GM12878 (cell line): Measurements from ENCODE around the gene RDH5. TPM values are rescaled to one million over a fixed set of nuclear protein-coding genes. Genes with fewer than 3 reads are reported as not detected.

Experiments
- ATAC-seq: fragments of 200-7000 bp; cut with Tn5 transposase; 3 replicates; pipeline ENCODE4 v1.9.1; 2020; ENCODE audit warnings: mild to moderate bottlenecking, moderate library complexity
- BruUV-seq: library from RNA; stranded (reverse); fragments of 400-500 nt; replicated peaks from 2 replicates; lab custom pipeline; 2021; lab: Mats Ljungman, UMichigan
- CTCF ChIA-PET: fragments of 300-600 bp; sonication (Branson Sonifier 250); formaldehyde crosslinking; extraction: SDS; loops from one replicate; lab custom pipeline; 2021; ENCODE audit warnings: inconsistent platforms; lab: Yijun Ruan, JAX
- POLR2A ChIA-PET: fragments of 350-600 bp; formaldehyde crosslinking; extraction: SDS; loops from one replicate; lab custom pipeline; 2021; ENCODE audit warnings: inconsistent platforms; lab: Charles Lee
- RAD21 ChIA-PET: fragments of 300-600 bp; sonication (Branson Sonifier 250); formaldehyde crosslinking; loops from one replicate; lab custom pipeline; 2023; ENCODE audit warnings: antibody characterized with exemption; ENCODE audit not compliant: unreplicated experiment; lab: Charles Lee
- SMC1A ChIA-PET: fragments of 300-600 bp; sonication (Branson Sonifier 250); formaldehyde crosslinking; loops from one replicate; lab custom pipeline; 2023; ENCODE audit not compliant: unreplicated experiment, uncharacterized antibody; lab: Charles Lee
- DNase-seq: peaks from one replicate; pipeline ENCODE4 v3.0.0-alpha.2; 2011; ENCODE audit warnings: low read depth, low spot score
- FAIRE-seq: peaks from 3 replicates; lab custom pipeline; 2011; peaks lifted over from hg19 to GRCh38; lab: Jason Lieb, UNC
- H2AFZ ChIP-seq: 2 replicates; pipeline ENCODE4 v1.6.0; 2011; ENCODE audit warnings: low read depth, low read length, control low read depth; ENCODE audit not compliant: control insufficient read depth
- H3K27ac ChIP-seq: 2 replicates; pipeline ENCODE4 v1.5.1; 2011; ENCODE audit warnings: control low read depth; ENCODE audit not compliant: control insufficient read depth, insufficient read depth
- H3K27me3 ChIP-seq, 2 experiments: replicated peaks in 1 of 2; 2 replicates each; pipeline versions ENCODE4 v1.6.0 to v1.6.1; 2011; ENCODE audit warnings: low read length in 1 of 2; ENCODE audit not compliant: control insufficient read depth in 2 of 2, insufficient read depth in 2 of 2
- H3K36me3 ChIP-seq, 2 experiments: 2 replicates each; pipeline ENCODE4 v1.5.1; 2011; ENCODE audit warnings: low read length in 1 of 2; ENCODE audit not compliant: control insufficient read depth in 2 of 2, insufficient read depth in 2 of 2
- H3K4me1 ChIP-seq: 2 replicates; pipeline ENCODE4 v1.6.1; 2011; ENCODE audit warnings: mild to moderate bottlenecking, low read length, moderate library complexity, mixed read lengths; ENCODE audit not compliant: control insufficient read depth, insufficient read depth
- H3K4me2 ChIP-seq: 2 replicates; pipeline ENCODE4 v1.6.0; 2011; ENCODE audit warnings: control low read depth; ENCODE audit not compliant: control insufficient read depth, insufficient read depth
- H3K4me3 ChIP-seq: fragments of 200-600 bp; sonication (generic); 2 replicates; pipeline ENCODE4 v1.5.1; 2016
- H3K79me2 ChIP-seq: 2 replicates; pipeline ENCODE4 v1.6.0; 2011; ENCODE audit warnings: low read length; ENCODE audit not compliant: control insufficient read depth, insufficient read depth
- H3K9ac ChIP-seq: 2 replicates; pipeline ENCODE4 v1.8.0; 2011; ENCODE audit warnings: low read length, control low read depth, mixed read lengths; ENCODE audit not compliant: control insufficient read depth, insufficient read depth
- H3K9me3 ChIP-seq: replicated peaks from 3 replicates; pipeline ENCODE4 v1.5.1; 2011; ENCODE audit warnings: mild to moderate bottlenecking, low read length; ENCODE audit not compliant: control insufficient read depth, insufficient read depth
- H4K20me1 ChIP-seq: 2 replicates; pipeline ENCODE4 v1.6.0; 2011; ENCODE audit not compliant: control insufficient read depth, insufficient read depth
- CHD1 ChIP-seq: IDR thresholded peaks from 2 replicates; pipeline ENCODE4 v1.6.1; 2012; ENCODE audit warnings: low read depth, low read length, improper control_type of control experiment
- KDM1A ChIP-seq: fragments of 200-600 bp; sonication (generic); IDR thresholded peaks from 2 replicates; pipeline ENCODE4 v1.6.1; 2016; ENCODE audit warnings: borderline replicate concordance
- MEF2A ChIP-seq: IDR thresholded peaks from 2 replicates; pipeline ENCODE4 v1.6.1; 2011; ENCODE audit warnings: low read depth, mild to moderate bottlenecking, low read length, moderate library complexity; ENCODE audit not compliant: insufficient read depth
- NBN ChIP-seq: fragments of 450-650 bp; IDR thresholded peaks from 2 replicates; pipeline ENCODE4 v1.6.1; 2016
- NR2C1 ChIP-seq: fragments of 450-650 bp; IDR thresholded peaks from 2 replicates; pipeline ENCODE4 v1.6.1; 2017; ENCODE audit warnings: antibody characterized with exemption, mild to moderate bottlenecking, moderate library complexity
- NR2C2 ChIP-seq: IDR thresholded peaks from 2 replicates; pipeline ENCODE4 v1.6.1; 2011; ENCODE audit warnings: borderline replicate concordance, low read depth; ENCODE audit not compliant: control insufficient read depth, insufficient read length
- POU2F2 ChIP-seq: IDR thresholded peaks from 3 replicates; pipeline ENCODE4 v1.6.1; 2011; ENCODE audit warnings: low read depth, mild to moderate bottlenecking, low read length, borderline replicate concordance
- SMARCA5 ChIP-seq: fragments of 450-650 bp; IDR thresholded peaks from 2 replicates; pipeline ENCODE4 v1.6.1; 2017; ENCODE audit warnings: mild to moderate bottlenecking
- SREBF1 ChIP-seq: IDR thresholded peaks from 2 replicates; pipeline ENCODE4 v1.6.1; 2012; ENCODE audit warnings: mild to moderate bottlenecking, low read length
- STAT3 ChIP-seq: IDR thresholded peaks from 2 replicates; pipeline ENCODE4 v1.6.1; 2011; ENCODE audit warnings: low read depth, low read length, improper control_type of control experiment
- ZBTB11 ChIP-seq: fragments of 450-650 bp; formaldehyde crosslinking; IDR thresholded peaks from 2 replicates; pipeline ENCODE4 v1.5.0; 2022; ENCODE audit warnings: mild to moderate bottlenecking, missing genetic modification characterization
- WGBS: methylation state at CpG from one replicate; pipeline ENCODE4 v1.1.6; 2016; ENCODE audit warnings: low lambda C conversion rate; ENCODE audit not compliant: insufficient replicate concordance, insufficient coverage; ENCODE audit errors: missing lambda C conversion rate; 5-methylcytosine and 5-hydroxymethylcytosine counted together
- in situ Hi-C: fragments of 300-500 bp; cut with MboI; formaldehyde crosslinking; loops from 9 replicates; pipeline ENCODE4 v1.14.3; 2018; ENCODE audit warnings: mixed read lengths
- intact Hi-C: fragments of 100-400 bp; cut with micrococcal nuclease; formaldehyde crosslinking; loops from one replicate; pipeline ENCODE4 v1.14.2; 2022; ENCODE audit not compliant: unreplicated experiment
- polyA plus RNA-seq, 11 experiments: library from polyadenylated mRNA; depleted of rRNA in 4 of 11; unstranded in 6 of 11; stranded (reverse) in 5 of 11; fragments of >200 nt; fragmentation: Nextera tagmentation in 4 of 11; fragmentation: Illumina TruSeq in 1 of 11; extraction: Ambion mirVana in 4 of 11; extraction: Trizol in 1 of 11; gene quantifications; 1 replicate in 1 of 11; 2 replicates in 10 of 11; pipeline versions ENCODE4 v1.2.1 to v1.2.3, GENCODE V29; 2011 to 2016; ENCODE audit warnings: inconsistent platforms in 2 of 11, missing spikeins in 2 of 11, low read depth in 1 of 11
- total RNA-seq, 4 experiments: library from RNA; depleted of rRNA in 3 of 4; stranded (reverse); fragments of >200 nt in 3 of 4; fragmentation: Illumina TruSeq in 1 of 4; extraction: Trizol in 1 of 4; gene quantifications; 2 replicates each; pipeline versions ENCODE4 v1.2.1 to v1.2.3, GENCODE V29; 2013 to 2021

Gene RDH5
- total and polyA plus RNA-seq, 10 of the 15 experiments (the other 5 are each of a cell fraction or from before 2014, with no cell fraction given) = 2.6 to 11.6 (median 7.3) TPM

- H3K36me3 ChIP-seq = no peaks in the 10 kb centered on the region
- TF ChIP-seq NR2C1 = no peak
- no peak for TF ChIP-seq KDM1A
- no peak for TF ChIP-seq POU2F2
- TF ChIP-seq MEF2A = no peak
- no peak for TF ChIP-seq CHD1
- no peak for TF ChIP-seq SREBF1
- no peak for TF ChIP-seq SMARCA5
- TF ChIP-seq STAT3 = no peak
- no peak for TF ChIP-seq NBN
- TF ChIP-seq ZBTB11 (CRISPR knock-in tag) = no peak
- TF ChIP-seq NR2C2 = no peak
- TF ChIP-seq, all 136 proteins: peak for 0
- in situ Hi-C loops = no loop called here
- Histone ChIP-seq H3K27ac (no peak overlapping the region), H3K9ac (no peak overlapping the region), H4K20me1 (no peaks in the 10 kb centered on the region), H3K79me2 (no peaks in the 10 kb centered on the region), H3K4me2 (peak overlapping the region; percentile 51; the same call in 1 of the 2 replicates), H3K27me3 (peaks cover 0 to 5% of the 10 kb centered on the region in 2 experiments; a peak in 2 of 4 replicates), H3K4me1 (peaks cover 6% of the 10 kb centered on the region; the same call in 1 of the 2 replicates), H3K4me3 (no peak overlapping the region), H3K9me3 (no peaks in the 10 kb centered on the region), H2AFZ (no peak overlapping the region)
- POLR2A ChIA-PET = interaction anchor here (0.6 kb wide), 1 partner anchor 22 kb away, joined by 3 read pairs; the partner anchor contains the start of gene CD63
- BruUV-seq = no TSS peak
- ATAC-seq (0 out of 3 replicates have a peak, but pooled peaks have one; percentile 12), FAIRE-seq (no peak), DNase-seq (no peak)
- intact Hi-C loops = no loop called here
- RAD21 ChIA-PET = no interaction called here
- SMC1A ChIA-PET = interaction anchor here (2.5 kb wide), 1 partner anchor 50 kb away, joined by 9 read pairs; no protein-coding TSS in a partner anchor
- CTCF ChIA-PET = interaction anchor here (1.3 to 2.7 kb wide), 3 partner anchors 8 to 51 kb away, joined by 3 to 13 read pairs (median 7); partner anchors contain the start of gene BLOC1S1
- 28% methylated on average over 22 of the region's 22 CpGs for WGBS
These were observed 12.9 kb upstream of the RDH5 start for GRCh38 chr12:55707219-55707671.
